NOMO-1 treated with dmso at 0.1 percent for 144 hours (cell line): ENCODE measurements around the gene SETBP1.
A peak's percentile ranks its signal among the peaks of the same experiment; 100 is the strongest.

Experiments used
- DNase-seq: peaks from one replicate; lab custom pipeline; 2025; ENCODE audit not compliant: unreplicated experiment; lab: John Stamatoyannopoulos, UW

Gene SETBP1

GRCh38 chr18:44957025-44957424 lies 276.3 kb downstream of the SETBP1 start:
- no peak for DNase-seq

- DNase-seq: no peak
Observed at GRCh38 chr18:44957461-44957860, 276.8 kb downstream of the SETBP1 start.

GRCh38 chr18:44958040-44958439 lies 277.4 kb downstream of the SETBP1 start:
- DNase-seq: no peak

GRCh38 chr18:44958455-44958854 lies 277.8 kb downstream of the SETBP1 start:
- no peak for DNase-seq

- no peak for DNase-seq
Observed at GRCh38 chr18:44959013-44959412, 278.3 kb downstream of the SETBP1 start.

GRCh38 chr18:44960580-44960979 lies 279.9 kb downstream of the SETBP1 start:
- DNase-seq: no peak

- DNase-seq: no peak
Observed at GRCh38 chr18:44961288-44961995, 280.8 kb downstream of the SETBP1 start.

GRCh38 chr18:44967599-44967998 lies 286.9 kb downstream of the SETBP1 start:
- no peak for DNase-seq

GRCh38 chr18:44968336-44968735 lies 287.6 kb downstream of the SETBP1 start:
- DNase-seq: no peak

- DNase-seq: no peak
Observed at GRCh38 chr18:44969214-44969795, 288.6 kb downstream of the SETBP1 start.

GRCh38 chr18:44973282-44973681 lies 292.6 kb downstream of the SETBP1 start:
- no peak for DNase-seq

- DNase-seq: no peak
Observed at GRCh38 chr18:44974174-44974573, 293.5 kb downstream of the SETBP1 start.

- no peak for DNase-seq
Observed at GRCh38 chr18:44977856-44978255, 297.2 kb downstream of the SETBP1 start.

- DNase-seq: no peak
Observed at GRCh38 chr18:44979748-44980147, 299.1 kb downstream of the SETBP1 start.

- no peak for DNase-seq
Observed at GRCh38 chr18:44981121-44981520, 300.4 kb downstream of the SETBP1 start.

- peak; percentile 6 for DNase-seq
Observed at GRCh38 chr18:44986933-44987332, 306.2 kb downstream of the SETBP1 start.

- DNase-seq: no peak
Observed at GRCh38 chr18:44987371-44987770, 306.7 kb downstream of the SETBP1 start.

- no peak for DNase-seq
Observed at GRCh38 chr18:44988821-44989587, 308.3 kb downstream of the SETBP1 start.

GRCh38 chr18:44996261-44996660 lies 315.6 kb downstream of the SETBP1 start:
- peak; percentile 66 for DNase-seq

GRCh38 chr18:44997174-44997573 lies 316.5 kb downstream of the SETBP1 start:
- no peak for DNase-seq

- no peak for DNase-seq
Observed at GRCh38 chr18:44998360-44998759, 317.7 kb downstream of the SETBP1 start.

GRCh38 chr18:45004546-45005080 lies 323.9 kb downstream of the SETBP1 start:
- no peak for DNase-seq
